Effector memory CD8-positive, alpha-beta T cell (primary cell): ENCODE measurements around the gene BHLHE23.

Source experiments
- ATAC-seq: fragments of 150-1000 bp; cut with Tn5 transposase; replicated peaks from 2 replicates; pipeline ENCODE4 v1.10.0; 2021; ENCODE audit warnings: mild to moderate bottlenecking, moderate library complexity
- DNase-seq, 3 experiments: peaks; one replicate each; pipeline ENCODE4 v3.0.0; 2021
- H3K27ac Mint-ChIP-seq, 2 donors: one replicate each; pipeline ENCODE4 v1.8.0; 2022; ENCODE audit warnings: mild to moderate bottlenecking in 2 of 2, mixed read lengths in 2 of 2, moderate library complexity in 2 of 2
- H3K27me3 Mint-ChIP-seq, 2 donors: one replicate each; pipeline ENCODE4 v1.8.0; 2022; ENCODE audit warnings: mixed read lengths in 2 of 2
- H3K36me3 Mint-ChIP-seq: one replicate; pipeline ENCODE4 v1.8.0; 2022; ENCODE audit warnings: mild to moderate bottlenecking, moderate library complexity, mixed read lengths; ENCODE audit not compliant: insufficient read depth
- H3K4me1 Mint-ChIP-seq, 2 donors: one replicate each; pipeline ENCODE4 v1.8.0; 2022; ENCODE audit warnings: low read depth in 2 of 2, mixed read lengths in 2 of 2
- H3K4me3 Mint-ChIP-seq, 2 donors: one replicate each; pipeline ENCODE4 v1.8.0; 2022; ENCODE audit warnings: mild to moderate bottlenecking in 2 of 2, mixed read lengths in 2 of 2, moderate library complexity in 2 of 2
- H3K9me3 Mint-ChIP-seq, 2 donors: one replicate each; pipeline ENCODE4 v1.8.0; 2022; ENCODE audit warnings: mixed read lengths in 2 of 2

BHLHE23 gene

GRCh38 chr20:63015662-63016361 is 9.0 kb upstream of the BHLHE23 start:
- no peak overlapping the region for H3K27ac Mint-ChIP-seq
- peaks cover 53 to 81% of the 10 kb centered on the region in 2 donors for H3K27me3 Mint-ChIP-seq
- ATAC-seq, result no peak
- no peak overlapping the region for H3K4me3 Mint-ChIP-seq
- no peak for DNase-seq
- peaks cover 0 to 14% of the 10 kb centered on the region in 2 donors for H3K9me3 Mint-ChIP-seq
- no peaks in the 10 kb centered on the region for H3K4me1 Mint-ChIP-seq
- peaks cover 8% of the 10 kb centered on the region for H3K36me3 Mint-ChIP-seq

- peaks cover 3% of the 10 kb centered on the region in 2 donors for H3K4me1 Mint-ChIP-seq
- ATAC-seq, result no peak
- peaks cover 14% of the 10 kb centered on the region for H3K36me3 Mint-ChIP-seq
- H3K27ac Mint-ChIP-seq, result no peak overlapping the region
- no peak overlapping the region for H3K4me3 Mint-ChIP-seq
- peaks cover 46 to 81% of the 10 kb centered on the region in 2 donors for H3K27me3 Mint-ChIP-seq
- peaks cover 0 to 14% of the 10 kb centered on the region in 2 donors for H3K9me3 Mint-ChIP-seq
- DNase-seq, result no peak
These were observed 8.4 kb upstream of the BHLHE23 start for GRCh38 chr20:63015147-63015661.

- peaks cover 0 to 14% of the 10 kb centered on the region in 2 donors for H3K9me3 Mint-ChIP-seq
- ATAC-seq, result no peak
- peaks cover 45 to 79% of the 10 kb centered on the region in 2 donors for H3K27me3 Mint-ChIP-seq
- H3K4me1 Mint-ChIP-seq, result peaks cover 8% of the 10 kb centered on the region in 2 donors
- H3K4me3 Mint-ChIP-seq, result no peak overlapping the region
- DNase-seq, result no peak
- H3K36me3 Mint-ChIP-seq, result peaks cover 18% of the 10 kb centered on the region
- H3K27ac Mint-ChIP-seq, result no peak overlapping the region
These were observed 7.9 kb upstream of the BHLHE23 start for GRCh38 chr20:63014710-63015109.

GRCh38 chr20:63014287-63014686 is 7.5 kb upstream of the BHLHE23 start:
- ATAC-seq (no peak), DNase-seq (no peak)
- H3K9me3 Mint-ChIP-seq, result peaks cover 0 to 14% of the 10 kb centered on the region in 2 donors
- H3K27ac Mint-ChIP-seq, result no peak overlapping the region
- H3K27me3 Mint-ChIP-seq, result peaks cover 41 to 76% of the 10 kb centered on the region in 2 donors
- H3K36me3 Mint-ChIP-seq, result peaks cover 18% of the 10 kb centered on the region
- peaks cover 8 to 9% of the 10 kb centered on the region in 2 donors for H3K4me1 Mint-ChIP-seq
- no peak overlapping the region for H3K4me3 Mint-ChIP-seq

- ATAC-seq (no peak), DNase-seq (no peak)
- Mint-ChIP-seq H3K36me3 (peaks cover 22% of the 10 kb centered on the region), H3K4me3 (no peak overlapping the region), H3K9me3 (peaks cover 0 to 14% of the 10 kb centered on the region in 2 donors), H3K27me3 (peaks cover 44 to 76% of the 10 kb centered on the region in 2 donors), H3K4me1 (peaks cover 16 to 18% of the 10 kb centered on the region in 2 donors), H3K27ac (no peak overlapping the region)
These were observed 6.4 kb upstream of the BHLHE23 start for GRCh38 chr20:63013207-63013606.

- Mint-ChIP-seq H3K4me1 (peaks cover 19 to 25% of the 10 kb centered on the region in 2 donors), H3K9me3 (peaks cover 0 to 14% of the 10 kb centered on the region in 2 donors), H3K27me3 (peaks cover 50 to 75% of the 10 kb centered on the region in 2 donors), H3K36me3 (peaks cover 22% of the 10 kb centered on the region), H3K4me3 (peak overlapping the region in 1 of 2 donors; percentile 49), H3K27ac (no peak overlapping the region)
- no peak for ATAC-seq
- no peak for DNase-seq
These were observed 5.0 kb upstream of the BHLHE23 start for GRCh38 chr20:63011798-63012197.

GRCh38 chr20:63009988-63010769 is 3.4 kb upstream of the BHLHE23 start:
- H3K27ac Mint-ChIP-seq, result peak overlapping the region; percentile 38 to 57

GRCh38 chr20:63009045-63009961 is 2.5 kb upstream of the BHLHE23 start:
- DNase-seq, result peak; percentile 80 to 84 (median 84)
- Mint-ChIP-seq H3K27ac (peak overlapping the region in 1 of 2 donors; percentile 38), H3K27me3 (peaks cover 41 to 65% of the 10 kb centered on the region in 2 donors), H3K4me3 (peak overlapping the region; percentile 79 to 86), H3K9me3 (peaks cover 0 to 14% of the 10 kb centered on the region in 2 donors), H3K36me3 (peaks cover 25% of the 10 kb centered on the region), H3K4me1 (peaks cover 22 to 25% of the 10 kb centered on the region in 2 donors)
- ATAC-seq, result peak; percentile 72

More at GRCh38 chr20:63009988-63010769, 3.4 kb upstream of the BHLHE23 start:
- peaks cover 22 to 25% of the 10 kb centered on the region in 2 donors for H3K4me1 Mint-ChIP-seq
- peak overlapping the region; percentile 79 to 86 for H3K4me3 Mint-ChIP-seq
- peaks cover 25% of the 10 kb centered on the region for H3K36me3 Mint-ChIP-seq
- DNase-seq (peak; percentile 52 to 57 (median 55)), ATAC-seq (peak; percentile 75)
- peaks cover 0 to 14% of the 10 kb centered on the region in 2 donors for H3K9me3 Mint-ChIP-seq
- H3K27me3 Mint-ChIP-seq, result peaks cover 46 to 68% of the 10 kb centered on the region in 2 donors

- H3K27me3 Mint-ChIP-seq, result peaks cover 41 to 65% of the 10 kb centered on the region in 2 donors
- peak overlapping the region; percentile 72 to 86 for H3K4me3 Mint-ChIP-seq
- H3K27ac Mint-ChIP-seq, result no peak overlapping the region
- peaks cover 25% of the 10 kb centered on the region for H3K36me3 Mint-ChIP-seq
- no peak for DNase-seq
- peaks cover 22 to 25% of the 10 kb centered on the region in 2 donors for H3K4me1 Mint-ChIP-seq
- ATAC-seq, result peak; percentile 1
- H3K9me3 Mint-ChIP-seq, result peaks cover 0 to 8% of the 10 kb centered on the region in 2 donors
These were observed 1.8 kb upstream of the BHLHE23 start for GRCh38 chr20:63008541-63009044.

GRCh38 chr20:63007646-63008488 is 1.1 kb upstream of the BHLHE23 start:
- no peak overlapping the region for H3K27ac Mint-ChIP-seq
- H3K36me3 Mint-ChIP-seq, result peaks cover 25% of the 10 kb centered on the region

GRCh38 chr20:63007360-63007645 is 539 bp upstream of the BHLHE23 start:
- Mint-ChIP-seq H3K4me3 (no peak overlapping the region), H3K27me3 (peaks cover 46 to 67% of the 10 kb centered on the region in 2 donors), H3K4me1 (peaks cover 22 to 25% of the 10 kb centered on the region in 2 donors), H3K27ac (no peak overlapping the region), H3K9me3 (no peaks in the 10 kb centered on the region), H3K36me3 (peaks cover 25% of the 10 kb centered on the region)
- ATAC-seq, result no peak
- DNase-seq, result no peak

More at GRCh38 chr20:63007646-63008488, 1.1 kb upstream of the BHLHE23 start:
- DNase-seq, result no peak
- H3K4me3 Mint-ChIP-seq, result peak overlapping the region; percentile 72 to 86
- peaks cover 41 to 65% of the 10 kb centered on the region in 2 donors for H3K27me3 Mint-ChIP-seq
- H3K4me1 Mint-ChIP-seq, result peaks cover 22 to 25% of the 10 kb centered on the region in 2 donors
- peaks cover 0 to under 1% of the 10 kb centered on the region in 2 donors for H3K9me3 Mint-ChIP-seq
- ATAC-seq, result no peak
